GM18907 (cell line): ENCODE results near the gene HLA-DPA1.

ENCODE experiments used
- ATAC-seq: cut with Tn5 transposase; IDR thresholded peaks from one replicate; pipeline ENCODE4 v1.9.1; 2021; ENCODE audit warnings: mild to moderate bottlenecking, moderate library complexity; ENCODE audit not compliant: unreplicated experiment

Gene HLA-DPA1

DNA sequence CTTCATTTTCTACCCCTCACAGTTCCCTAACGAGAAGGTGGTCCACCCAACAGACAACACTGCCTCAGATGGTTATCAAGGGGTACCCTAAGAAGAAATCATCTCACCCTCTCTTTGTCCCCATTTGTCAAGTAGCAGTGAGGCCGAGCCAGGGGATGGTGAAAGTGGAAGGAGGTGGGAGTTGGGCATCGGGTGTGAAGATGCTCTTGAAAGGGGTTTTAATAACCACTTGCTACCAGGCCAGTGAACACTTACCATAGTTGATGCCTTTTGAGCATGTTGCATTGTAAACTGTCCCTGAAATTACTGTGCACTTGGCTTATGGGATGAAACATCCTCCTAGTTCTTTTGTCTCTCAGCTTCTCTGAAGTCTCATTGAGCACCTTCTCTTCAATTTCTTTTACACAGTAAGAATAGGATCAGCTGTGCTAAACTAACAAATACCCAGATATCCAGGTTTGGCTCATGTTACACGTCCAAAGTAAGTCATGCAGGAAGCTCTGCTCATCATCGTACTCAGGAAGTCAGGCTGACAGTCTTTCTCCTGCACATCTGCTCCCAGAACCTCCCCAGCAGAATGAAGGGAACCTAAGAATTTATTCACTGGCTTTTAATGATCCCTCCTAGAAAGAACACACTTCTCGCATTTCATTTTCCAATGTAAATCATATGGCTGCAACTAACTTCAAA lies 15.6 kb upstream of the HLA-DPA1 start:
- no peak for ATAC-seq

- no peak for ATAC-seq
Observed at GRCh38 chr6:33088258-33088930, 14.9 kb upstream of the HLA-DPA1 start.

GRCh38 chr6:33085627-33086026 lies 12.2 kb upstream of the HLA-DPA1 start:
- ATAC-seq: no peak

- ATAC-seq: no peak
Observed at GRCh38 chr6:33082702-33083101, 9.3 kb upstream of the HLA-DPA1 start.

DNA sequence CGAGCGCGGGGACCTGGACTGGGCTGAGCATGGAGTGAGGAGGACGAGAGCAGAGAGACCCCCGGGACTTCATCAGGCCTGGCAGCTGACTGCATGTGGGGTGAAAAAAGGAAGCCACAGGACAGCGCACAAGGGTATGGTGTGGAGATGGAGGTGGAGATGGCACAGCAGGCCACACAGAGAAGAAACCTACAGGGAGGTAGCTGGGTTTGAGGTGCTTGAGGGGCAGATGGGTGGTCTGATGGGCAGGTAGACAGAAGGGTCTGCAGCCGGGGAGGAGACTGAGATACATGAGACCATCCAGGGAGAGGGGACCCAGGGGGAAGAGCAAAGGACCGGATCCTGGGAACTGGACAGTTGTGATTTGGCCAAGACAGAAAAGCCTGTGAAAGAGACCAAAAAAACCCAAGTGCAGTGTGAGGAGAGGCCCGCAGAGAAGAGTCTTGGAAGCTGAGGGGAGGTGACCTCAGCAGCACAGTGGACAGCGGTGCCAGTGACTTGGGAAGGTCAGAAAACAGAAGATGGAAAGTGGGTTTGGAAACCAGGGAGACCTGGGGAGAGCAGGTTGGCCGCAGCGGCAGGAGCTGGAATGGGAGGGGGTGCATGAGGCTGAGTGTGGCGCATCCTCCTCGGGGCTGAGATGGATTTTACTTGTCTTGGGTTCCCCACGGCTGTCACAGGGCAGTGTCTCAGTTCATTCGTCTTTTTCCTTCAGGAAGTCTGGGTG lies 7.8 kb upstream of the HLA-DPA1 start:
- no peak for ATAC-seq

- ATAC-seq: no peak
Observed at GRCh38 chr6:33080127-33081089, 7.0 kb upstream of the HLA-DPA1 start.

DNA sequence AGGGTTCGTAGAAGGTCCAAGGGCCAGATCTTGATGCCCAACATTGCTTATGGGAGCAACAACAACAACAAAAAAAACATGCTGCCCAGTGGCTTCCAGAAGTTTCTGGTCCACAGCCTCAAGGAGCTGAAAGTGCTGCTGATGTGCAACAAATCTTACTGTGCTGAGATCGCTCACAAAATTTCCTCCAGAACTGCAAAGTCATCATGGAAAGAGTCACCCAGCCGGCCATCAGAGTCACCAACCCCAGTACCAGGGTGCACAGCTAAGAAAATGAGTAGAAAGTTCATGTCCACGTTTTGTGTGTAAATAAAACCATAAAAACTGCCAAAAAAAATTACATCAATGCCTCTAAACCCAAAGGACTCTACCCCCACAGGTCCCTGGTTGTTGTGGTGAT lies 6.1 kb upstream of the HLA-DPA1 start:
- ATAC-seq: no peak

DNA sequence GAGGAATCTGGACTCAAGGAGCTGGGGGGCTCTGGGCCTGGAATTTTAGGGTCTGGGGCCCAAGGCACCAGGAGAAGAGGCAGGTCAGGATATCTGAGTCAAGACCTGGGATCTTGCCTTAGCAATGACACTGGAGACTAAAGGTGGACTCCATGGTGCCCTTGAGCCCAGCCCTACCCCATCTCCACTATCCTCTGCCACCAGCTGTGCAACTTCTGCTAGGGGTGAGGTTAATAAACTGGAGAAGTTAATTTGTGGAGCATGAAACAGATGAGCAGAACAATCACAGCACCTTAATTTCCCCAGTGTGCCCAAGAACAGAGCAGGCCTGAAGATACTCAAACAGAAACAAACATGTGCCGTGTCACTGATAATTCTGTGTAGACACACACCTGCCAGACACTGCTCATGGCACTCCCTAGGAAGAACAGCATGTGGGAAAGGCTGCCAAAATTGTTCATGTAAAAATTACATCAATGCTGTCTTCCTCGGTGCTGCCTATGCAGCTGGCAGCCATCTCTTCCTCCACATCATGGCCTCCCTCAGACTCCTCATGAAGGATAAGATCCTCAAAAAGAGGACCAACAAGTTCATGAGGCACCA lies 5.6 kb upstream of the HLA-DPA1 start:
- ATAC-seq: no peak

DNA sequence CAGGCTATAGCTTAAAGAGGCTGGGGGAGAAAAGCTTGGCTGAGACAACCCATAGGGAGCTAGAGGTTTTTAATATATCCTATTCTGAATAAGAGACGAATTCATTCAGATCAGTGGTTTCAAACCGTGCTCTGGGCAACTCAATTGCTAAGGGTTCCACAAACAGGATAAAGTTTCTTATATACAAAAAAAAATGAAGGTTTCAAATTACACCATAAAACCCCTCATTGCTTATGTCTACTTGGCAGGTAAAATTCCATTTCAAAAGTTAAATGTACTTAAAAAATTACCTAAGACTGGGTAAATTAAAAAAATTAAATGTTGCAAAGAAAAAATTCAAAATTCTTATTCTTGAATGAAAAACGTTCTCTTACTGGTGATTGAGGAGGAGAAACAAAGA lies 5.0 kb upstream of the HLA-DPA1 start:
- no peak for ATAC-seq

DNA sequence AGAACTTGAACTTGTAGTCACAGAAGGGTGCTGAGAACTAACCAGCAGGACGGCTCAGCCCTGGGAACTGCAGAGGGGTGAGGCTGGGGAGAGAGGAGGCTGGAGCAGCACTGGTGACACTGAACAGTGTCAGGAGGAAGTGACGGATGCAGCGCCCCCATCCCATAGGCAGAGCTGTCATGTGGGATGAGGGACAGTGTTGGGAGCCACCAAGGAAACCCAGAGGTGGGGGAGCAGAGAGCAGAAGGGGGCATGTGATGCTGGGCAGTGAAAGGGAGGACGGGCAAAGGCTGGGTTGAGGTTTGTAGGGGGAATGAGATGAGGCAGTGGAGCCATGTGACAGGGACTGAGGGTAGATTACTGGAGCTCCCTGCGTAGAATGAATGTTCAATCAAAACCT lies 4.5 kb upstream of the HLA-DPA1 start:
- ATAC-seq: no peak

- no peak for ATAC-seq
Observed at GRCh38 chr6:33076406-33076934, 3.0 kb upstream of the HLA-DPA1 start.

DNA sequence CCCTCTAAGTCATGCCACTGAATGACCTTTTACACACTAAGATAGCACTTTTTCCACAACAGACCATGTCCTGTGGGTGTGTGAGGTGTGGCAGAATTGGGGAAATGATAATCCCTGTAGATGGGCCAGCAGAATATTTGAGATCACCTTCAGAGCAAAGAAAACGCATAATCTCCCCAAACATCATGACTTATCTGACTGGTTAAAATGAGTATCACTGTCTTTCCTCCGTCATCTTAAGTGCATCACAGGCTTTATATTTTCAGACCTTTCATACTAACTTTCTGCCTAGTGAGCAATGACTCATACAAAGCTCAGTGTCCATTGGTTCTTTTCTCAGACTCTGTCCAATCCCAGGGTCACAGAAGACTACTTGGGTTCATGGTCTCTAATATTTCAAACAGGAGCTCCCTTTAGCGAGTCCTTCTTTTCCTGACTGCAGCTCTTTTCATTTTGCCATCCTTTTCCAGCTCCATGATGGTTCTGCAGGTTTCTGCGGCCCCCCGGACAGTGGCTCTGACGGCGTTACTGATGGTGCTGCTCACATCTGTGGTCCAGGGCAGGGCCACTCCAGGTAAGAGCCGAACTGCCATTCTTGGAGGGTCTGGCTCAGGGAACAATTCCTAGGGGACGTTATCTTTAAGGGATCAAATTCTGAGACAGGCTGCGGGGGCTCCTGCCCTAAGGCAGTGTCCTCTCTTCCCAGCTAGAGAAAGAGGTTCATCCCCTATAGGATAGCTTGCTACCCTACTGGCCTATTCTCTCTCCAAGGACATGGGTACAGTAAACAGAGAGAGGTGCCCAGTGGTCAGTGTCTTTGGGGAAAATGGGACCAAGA lies 2.3 kb upstream of the HLA-DPA1 start, which contains the start of gene HLA-DPB1:
Gene HLA-DPB1, plus strand, starts transcription at position 423 of the 838 bp plus-strand sequence. Its CDS starts 52 bp downstream, at position 475.
- ATAC-seq: peak; percentile 68

DNA sequence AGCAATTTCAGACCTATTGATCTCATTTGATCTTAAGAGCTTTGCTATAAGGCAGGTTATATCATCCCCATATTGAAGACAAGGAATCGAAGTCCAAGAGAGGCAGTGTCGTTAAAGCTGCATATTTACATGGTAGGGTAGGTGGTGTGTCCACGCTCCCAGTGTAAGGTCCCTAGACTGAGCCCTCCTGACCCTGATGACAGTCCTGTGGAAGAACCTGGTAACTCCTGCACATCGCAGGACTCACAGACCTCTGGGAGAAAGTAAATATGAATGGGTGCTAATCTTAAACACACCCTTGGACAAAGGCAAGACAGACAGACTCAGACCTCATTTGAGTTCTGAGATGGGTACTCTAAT lies 1.7 kb upstream of the HLA-DPA1 start:
- peak; percentile 5 for ATAC-seq

GRCh38 chr6:33072508-33073100 lies 845 bp downstream of the HLA-DPA1 start:
- ATAC-seq: no peak

GRCh38 chr6:33071569-33071968 lies 1.9 kb downstream of the HLA-DPA1 start:
- no peak for ATAC-seq

- no peak for ATAC-seq
Observed at GRCh38 chr6:33070909-33071308, 2.5 kb downstream of the HLA-DPA1 start.

DNA sequence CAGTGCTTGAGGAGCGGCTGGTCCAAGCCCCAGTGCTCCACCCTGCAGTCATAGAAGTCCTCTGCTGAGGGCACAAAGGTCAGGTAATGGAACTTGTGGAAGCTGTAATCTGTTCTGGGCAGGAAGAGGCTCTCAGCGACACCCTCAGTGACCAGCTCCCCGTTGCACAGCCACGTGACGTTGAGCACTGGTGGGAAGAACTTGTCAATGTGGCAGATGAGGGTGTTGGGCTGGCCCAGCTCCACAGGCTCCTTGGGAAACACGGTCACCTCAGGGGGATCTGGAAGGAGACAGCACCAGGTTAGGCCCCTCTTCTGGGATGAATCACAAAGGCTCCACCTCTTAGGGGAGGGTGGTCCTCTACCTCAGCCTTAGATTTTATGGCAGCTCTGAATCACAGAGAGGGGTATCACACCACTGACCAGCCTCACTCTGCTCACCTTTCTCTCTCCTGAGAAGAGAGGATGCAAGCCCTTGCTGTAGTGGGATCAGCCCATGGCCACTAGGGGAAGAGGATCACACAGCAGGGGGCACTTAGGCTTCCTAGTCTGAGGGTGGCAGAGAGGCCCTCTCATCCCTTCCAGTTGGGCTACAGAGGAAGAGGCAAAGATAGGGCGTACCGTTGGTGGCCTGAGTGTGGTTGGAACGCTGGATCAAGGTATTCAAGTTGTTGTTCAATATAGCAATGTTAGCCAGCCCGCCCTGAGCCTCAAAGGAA lies 4.3 kb downstream of the HLA-DPA1 start:
- ATAC-seq: no peak

GRCh38 chr6:33066917-33067521 lies 6.4 kb downstream of the HLA-DPA1 start:
- ATAC-seq: no peak
